Transverse colon (tissue), 4 donors: Measurements from ENCODE around the gene FGF10. TPM values are rescaled to one million over a fixed set of nuclear protein-coding genes. Genes with fewer than 3 reads are reported as not detected.
A peak's percentile ranks its signal among the peaks of the same experiment; 100 is the strongest.

ENCODE experiments used
- DNase-seq: peaks from one replicate; pipeline ENCODE4 v3.0.0-alpha.2; 2019
- H3K27ac ChIP-seq, 4 donors: fragments of 200-600 bp; sonication (generic); 2 replicates each; pipeline ENCODE4 v1.5.1; 2016 to 2018; ENCODE audit warnings: inconsistent platforms in 4 of 4
- H3K27me3 ChIP-seq: fragments of 200-600 bp; sonication (generic); 2 replicates; pipeline ENCODE4 v1.5.1; 2017; ENCODE audit warnings: inconsistent platforms
- H3K36me3 ChIP-seq, 4 donors: fragments of 200-600 bp; sonication (generic); 2 replicates each; pipeline ENCODE4 v1.5.1; 2017 to 2019; ENCODE audit warnings: inconsistent platforms in 4 of 4
- H3K4me1 ChIP-seq, 4 donors: fragments of 200-600 bp; sonication (generic); 2 replicates each; pipeline ENCODE4 v1.5.1; 2017 to 2020; ENCODE audit warnings: inconsistent platforms in 4 of 4
- H3K4me3 ChIP-seq, 4 donors: fragments of 200-600 bp; sonication (generic); 1 replicate in 1 of 4; 2 replicates in 3 of 4; pipeline versions ENCODE4 v1.5.1 to v1.6.1; 2017 to 2019; ENCODE audit warnings: inconsistent platforms in 4 of 4
- H3K9me3 ChIP-seq, 2 donors: fragments of 200-600 bp; sonication (generic); 2 replicates each; pipeline ENCODE4 v1.5.1; 2017 to 2019; ENCODE audit warnings: inconsistent platforms in 2 of 2
- EP300 ChIP-seq: sonication (generic); formaldehyde crosslinking; IDR thresholded peaks from one replicate; pipeline ENCODE4 v1.6.1; 2017; ENCODE audit warnings: antibody characterized with exemption, low read depth
- POLR2A ChIP-seq: fragments of 450-650 bp; IDR thresholded peaks from one replicate; pipeline ENCODE4 v1.6.1; 2016; ENCODE audit warnings: antibody characterized with exemption, mild to moderate bottlenecking, moderate library complexity
- POLR2AphosphoS5 ChIP-seq, 3 donors: sonication (generic); formaldehyde crosslinking; IDR thresholded peaks; one replicate each; pipeline ENCODE4 v1.6.1; 2016; ENCODE audit warnings: antibody characterized with exemption in 3 of 3
- WGBS, 2 donors: methylation state at CpG; one replicate each; pipeline ENCODE4 v1.1.5; 2018; ENCODE audit warnings: low coverage in 1 of 2; 5-methylcytosine and 5-hydroxymethylcytosine counted together
- in situ Hi-C, 4 donors: fragments of 200-750 bp; cut with MboI; loops; one replicate each; pipeline versions ENCODE4 v1.15.0 to v1.15.1; 2017; ENCODE audit warnings: low sequenced_read_pairs in 3 of 4, low pct_ligation_motif_present in 1 of 4, low pct_unique_long_range_greater_than_20kb in 1 of 4
- intact Hi-C: fragments of 100-400 bp; cut with DNase I; formaldehyde crosslinking; loops from one replicate; pipeline ENCODE4 v1.15.1; 2023; ENCODE audit warnings: low total_unique reads
- total RNA-seq, 4 donors: library from RNA; depleted of rRNA; stranded (reverse); fragments of >200 nt; gene quantifications; one replicate each; pipeline ENCODE4 v1.1.0, GENCODE V29; 2016
- TF ChIP-seq, protein P1 (sequence below), 5 experiments: fragments of 200-600 bp in 3 of 5; fragments of 450-650 bp in 2 of 5; sonication (generic) in 3 of 5; IDR thresholded peaks; 1 replicate in 2 of 5; 2 replicates in 3 of 5; pipeline ENCODE4 v1.5.1; 2016 to 2017; ENCODE audit warnings: antibody characterized with exemption in 5 of 5, inconsistent platforms in 3 of 5, mild to moderate bottlenecking in 2 of 5, moderate library complexity in 1 of 5

The FGF10 gene
- total RNA-seq, 4 donors from 2014 or later: 1.8 to 7.3 (median 3.6) TPM

DNA sequence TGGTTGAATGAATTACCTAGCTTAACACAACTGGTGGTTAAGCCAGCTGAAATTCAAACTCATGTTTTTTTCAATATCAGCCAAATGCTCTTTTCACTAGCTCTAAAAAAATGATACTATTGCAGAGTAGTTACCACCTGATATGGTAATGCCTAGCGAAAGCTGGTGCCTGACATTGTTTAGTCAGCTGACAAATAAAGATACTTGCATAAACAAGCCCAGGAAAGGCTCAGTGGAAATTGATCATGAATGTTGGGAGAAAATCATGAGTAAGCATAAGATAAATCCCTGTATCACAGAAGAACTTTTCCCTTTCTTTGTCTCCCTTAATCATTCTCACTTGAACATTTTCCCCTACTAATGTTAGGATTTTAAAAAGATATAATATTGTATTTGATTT, 54.6 kb downstream of the FGF10 start:
- Histone ChIP-seq H3K36me3 (no peaks in the 10 kb centered on the region), H3K4me1 (no peaks in the 10 kb centered on the region), H3K27ac (no peak overlapping the region), H3K9me3 (no peaks in the 10 kb centered on the region), H3K27me3 (no peaks in the 10 kb centered on the region), H3K4me3 (no peak overlapping the region)
- DNase-seq: no peak
- intact Hi-C loops (no loop called here), in situ Hi-C loops (no loop called here)
- TF ChIP-seq EP300: no peak
- TF ChIP-seq POLR2A: no peak
- no peak for TF ChIP-seq POLR2AphosphoS5 (IDR thresholded peaks at IDR 0.05)
- TF ChIP-seq, protein P1, sequence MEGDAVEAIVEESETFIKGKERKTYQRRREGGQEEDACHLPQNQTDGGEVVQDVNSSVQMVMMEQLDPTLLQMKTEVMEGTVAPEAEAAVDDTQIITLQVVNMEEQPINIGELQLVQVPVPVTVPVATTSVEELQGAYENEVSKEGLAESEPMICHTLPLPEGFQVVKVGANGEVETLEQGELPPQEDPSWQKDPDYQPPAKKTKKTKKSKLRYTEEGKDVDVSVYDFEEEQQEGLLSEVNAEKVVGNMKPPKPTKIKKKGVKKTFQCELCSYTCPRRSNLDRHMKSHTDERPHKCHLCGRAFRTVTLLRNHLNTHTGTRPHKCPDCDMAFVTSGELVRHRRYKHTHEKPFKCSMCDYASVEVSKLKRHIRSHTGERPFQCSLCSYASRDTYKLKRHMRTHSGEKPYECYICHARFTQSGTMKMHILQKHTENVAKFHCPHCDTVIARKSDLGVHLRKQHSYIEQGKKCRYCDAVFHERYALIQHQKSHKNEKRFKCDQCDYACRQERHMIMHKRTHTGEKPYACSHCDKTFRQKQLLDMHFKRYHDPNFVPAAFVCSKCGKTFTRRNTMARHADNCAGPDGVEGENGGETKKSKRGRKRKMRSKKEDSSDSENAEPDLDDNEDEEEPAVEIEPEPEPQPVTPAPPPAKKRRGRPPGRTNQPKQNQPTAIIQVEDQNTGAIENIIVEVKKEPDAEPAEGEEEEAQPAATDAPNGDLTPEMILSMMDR (IDR thresholded peaks at IDR 0.05): no peak
- WGBS, 2 donors: 72 to 80% methylated on average over 1 of the region's 1 CpG

DNA sequence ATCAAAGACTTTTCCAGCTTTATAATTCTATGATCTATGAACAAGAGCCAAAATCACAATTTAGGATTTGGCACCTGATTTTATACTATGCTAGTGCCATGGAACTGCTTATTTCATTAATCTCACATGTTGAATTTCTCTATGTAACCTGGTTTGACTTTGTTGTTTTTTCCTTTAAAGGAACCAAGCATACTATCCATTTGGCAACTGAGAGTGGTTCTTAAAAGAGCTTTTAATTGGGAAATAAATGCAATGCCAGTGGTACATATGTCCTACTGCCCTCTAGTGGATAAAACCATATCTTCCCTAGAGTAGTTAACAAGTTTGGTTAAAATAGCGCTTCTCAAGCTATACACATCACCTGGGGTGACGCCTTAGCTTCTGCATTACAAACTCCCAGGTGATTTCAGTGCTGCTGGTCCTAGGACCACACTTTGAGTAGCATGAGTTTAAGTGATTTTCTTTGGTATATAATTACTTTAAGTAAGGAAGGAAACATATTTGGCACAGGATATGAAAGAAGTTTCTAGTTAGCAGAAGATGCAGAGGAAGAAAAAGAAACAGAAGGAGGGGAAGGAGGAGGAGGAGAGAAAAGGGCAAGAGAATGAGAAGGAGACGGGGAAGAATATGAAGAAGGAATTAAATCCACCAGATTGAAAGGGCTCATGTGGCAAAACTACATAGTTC, 56.8 kb downstream of the FGF10 start:
- Histone ChIP-seq H3K27me3 (no peaks in the 10 kb centered on the region), H3K27ac (peak overlapping the region in 1 of 4 donors; percentile 32), H3K36me3 (no peaks in the 10 kb centered on the region), H3K9me3 (no peaks in the 10 kb centered on the region), H3K4me3 (no peak overlapping the region), H3K4me1 (no peaks in the 10 kb centered on the region)
- no peak for TF ChIP-seq POLR2AphosphoS5 (IDR thresholded peaks at IDR 0.05)
- no peak for TF ChIP-seq EP300
- TF ChIP-seq, protein P1 (IDR thresholded peaks at IDR 0.05): peak in 4 of 5 experiments; percentile 18 to 45 (median 30)
- no peak for TF ChIP-seq POLR2A
- no peak for DNase-seq
- intact Hi-C loops: no loop called here
- WGBS, 2 donors: 33 to 43% methylated on average over 1 to 3 of the region's 3 CpGs
- in situ Hi-C loops: no loop called here

DNA sequence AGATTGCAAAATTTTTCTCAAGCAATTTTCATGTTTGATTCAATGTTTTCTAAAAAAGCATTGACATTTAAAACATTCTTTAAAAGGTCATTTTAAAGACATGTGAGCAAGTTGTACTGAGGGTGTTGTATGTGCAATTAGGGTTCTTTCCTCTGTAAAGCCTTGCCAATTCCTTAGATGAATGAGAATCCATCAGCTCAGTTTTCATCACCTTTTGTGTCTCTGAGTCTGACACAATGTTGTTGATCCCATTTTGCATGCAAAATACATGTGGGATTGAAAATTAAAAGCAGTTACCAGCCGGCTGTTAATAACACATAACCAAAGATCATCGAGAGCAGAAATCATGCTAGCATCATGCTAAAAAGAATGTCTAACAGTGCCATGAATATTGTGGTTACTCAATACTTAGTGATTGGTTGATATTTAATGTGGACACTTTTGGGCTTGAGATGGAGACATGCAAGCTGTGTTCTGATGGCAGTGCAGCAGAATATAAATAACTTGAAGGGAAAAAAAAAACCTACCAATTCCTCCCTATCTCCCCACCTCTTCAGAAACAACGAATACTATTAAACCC, 57.7 kb downstream of the FGF10 start:
- no peaks in the 10 kb centered on the region for H3K9me3 ChIP-seq
- intact Hi-C loops (no loop called here), in situ Hi-C loops (no loop called here)

DNA sequence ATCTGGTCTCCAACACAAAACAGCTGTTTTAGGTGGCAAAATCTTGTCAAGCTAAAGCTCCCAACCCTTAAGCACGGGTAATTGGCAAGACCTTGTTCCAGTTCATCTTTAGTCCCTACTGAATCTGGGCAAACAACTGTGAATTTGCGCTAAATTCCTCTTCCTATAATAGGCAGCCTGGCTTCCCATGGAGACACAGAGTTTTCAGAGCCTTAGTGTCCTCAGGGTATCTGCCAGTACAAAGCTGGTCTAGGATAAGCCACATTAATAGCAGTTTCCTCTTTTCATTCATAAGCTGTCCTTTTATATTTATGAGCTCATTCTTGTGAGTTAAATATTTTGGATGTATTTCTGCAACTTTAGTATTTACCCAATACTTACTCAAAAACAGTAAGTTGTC, 59.5 kb downstream of the FGF10 start:
- in situ Hi-C loops: no loop called here
- no peaks in the 10 kb centered on the region for H3K27me3 ChIP-seq
- 65 to 81% methylated on average over 2 of the region's 2 CpGs for WGBS, 2 donors
- H3K27ac ChIP-seq: no peak overlapping the region
- H3K9me3 ChIP-seq: no peaks in the 10 kb centered on the region
- no peak overlapping the region for H3K4me3 ChIP-seq
- TF ChIP-seq, protein P1 (IDR thresholded peaks at IDR 0.05): no peak
- TF ChIP-seq EP300 (no peak), POLR2AphosphoS5 (IDR thresholded peaks at IDR 0.05) (no peak), POLR2A (no peak)
- intact Hi-C loops: no loop called here
- H3K36me3 ChIP-seq: no peaks in the 10 kb centered on the region
- DNase-seq: no peak
- H3K4me1 ChIP-seq: no peaks in the 10 kb centered on the region

More for the DNA sequence above, 57.7 kb downstream of the FGF10 start:
- no peaks in the 10 kb centered on the region for H3K27me3 ChIP-seq
- 48 to 58% methylated on average over 3 of the region's 3 CpGs for WGBS, 2 donors
- H3K4me3 ChIP-seq: no peak overlapping the region
- no peaks in the 10 kb centered on the region for H3K4me1 ChIP-seq
- DNase-seq: no peak
- H3K27ac ChIP-seq: peak overlapping the region in 1 of 4 donors; percentile 32
- no peak for TF ChIP-seq POLR2A
- TF ChIP-seq EP300: no peak
- TF ChIP-seq, protein P1 (IDR thresholded peaks at IDR 0.05): no peak
- TF ChIP-seq POLR2AphosphoS5 (IDR thresholded peaks at IDR 0.05): no peak
- H3K36me3 ChIP-seq: no peaks in the 10 kb centered on the region
